ENCODE measurements around the gene TRAF4.

The TRAF4 gene

GRCh38 chr17:28748852-28749515 lies 5.2 kb downstream of the TRAF4 start:
- no peak overlapping the region for H3K4me3 ChIP-seq (ENCODE audit: low read length)
- TF ChIP-seq CTCF (conservative IDR thresholded peaks at IDR 0.05; ENCODE audit: low read depth, low read length) = no peak
- no peak for DNase-seq (ENCODE audit: low read depth)

- no peak overlapping the region for H3K4me3 ChIP-seq (ENCODE audit: low read length)
- TF ChIP-seq CTCF (conservative IDR thresholded peaks at IDR 0.05; ENCODE audit: low read depth, low read length) = no peak
- no peak for DNase-seq (ENCODE audit: low read depth)
These were observed 5.8 kb downstream of the TRAF4 start for GRCh38 chr17:28749516-28750177.

- DNase-seq (ENCODE audit: low read depth) = peak; percentile 81
- H3K4me3 ChIP-seq (ENCODE audit: low read length) = no peak overlapping the region
- peak; percentile 100 for TF ChIP-seq CTCF (conservative IDR thresholded peaks at IDR 0.05; ENCODE audit: low read depth, low read length)
These were observed 6.6 kb downstream of the TRAF4 start for GRCh38 chr17:28750178-28751047.

GRCh38 chr17:28751600-28752366 lies 8.0 kb downstream of the TRAF4 start:
- no peak for TF ChIP-seq CTCF (conservative IDR thresholded peaks at IDR 0.05; ENCODE audit: low read depth, low read length)
- DNase-seq (ENCODE audit: low read depth) = no peak
- H3K4me3 ChIP-seq (ENCODE audit: low read length) = no peak overlapping the region

- H3K4me3 ChIP-seq (ENCODE audit: low read length) = no peak overlapping the region
- TF ChIP-seq CTCF (conservative IDR thresholded peaks at IDR 0.05; ENCODE audit: low read depth, low read length) = no peak
- no peak for DNase-seq (ENCODE audit: low read depth)
These were observed 11.7 kb downstream of the TRAF4 start for GRCh38 chr17:28755486-28755885.

GRCh38 chr17:28756049-28756804 lies 12.4 kb downstream of the TRAF4 start:
- TF ChIP-seq CTCF (conservative IDR thresholded peaks at IDR 0.05; ENCODE audit: low read depth, low read length) = no peak
- DNase-seq (ENCODE audit: low read depth) = no peak
- H3K4me3 ChIP-seq (ENCODE audit: low read length) = no peak overlapping the region

Data from retinal pigment epithelial cell (primary cell).